ENCODE data around the gene CPT1B.

DNA sequence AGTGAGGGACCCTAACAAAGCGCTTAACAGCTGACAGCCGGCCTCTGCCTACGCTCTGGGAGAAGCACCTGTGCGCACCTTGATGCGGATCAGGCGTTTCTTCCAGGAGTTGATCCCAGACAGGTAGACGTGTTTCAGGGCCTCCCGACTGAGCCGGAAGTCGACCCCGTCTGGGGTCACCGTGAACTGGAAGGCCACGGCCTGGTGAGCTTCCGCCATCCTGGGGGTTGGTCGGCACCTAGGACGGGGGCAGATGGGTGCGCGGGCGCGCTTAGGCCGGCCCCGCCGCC lies 585 bp downstream of the CPT1B start:
- TF ChIP-seq EZH2 (IDR thresholded peaks at IDR 0.05; ENCODE audit: insufficient read depth, low read length) = no peak
- TF ChIP-seq, protein P1, sequence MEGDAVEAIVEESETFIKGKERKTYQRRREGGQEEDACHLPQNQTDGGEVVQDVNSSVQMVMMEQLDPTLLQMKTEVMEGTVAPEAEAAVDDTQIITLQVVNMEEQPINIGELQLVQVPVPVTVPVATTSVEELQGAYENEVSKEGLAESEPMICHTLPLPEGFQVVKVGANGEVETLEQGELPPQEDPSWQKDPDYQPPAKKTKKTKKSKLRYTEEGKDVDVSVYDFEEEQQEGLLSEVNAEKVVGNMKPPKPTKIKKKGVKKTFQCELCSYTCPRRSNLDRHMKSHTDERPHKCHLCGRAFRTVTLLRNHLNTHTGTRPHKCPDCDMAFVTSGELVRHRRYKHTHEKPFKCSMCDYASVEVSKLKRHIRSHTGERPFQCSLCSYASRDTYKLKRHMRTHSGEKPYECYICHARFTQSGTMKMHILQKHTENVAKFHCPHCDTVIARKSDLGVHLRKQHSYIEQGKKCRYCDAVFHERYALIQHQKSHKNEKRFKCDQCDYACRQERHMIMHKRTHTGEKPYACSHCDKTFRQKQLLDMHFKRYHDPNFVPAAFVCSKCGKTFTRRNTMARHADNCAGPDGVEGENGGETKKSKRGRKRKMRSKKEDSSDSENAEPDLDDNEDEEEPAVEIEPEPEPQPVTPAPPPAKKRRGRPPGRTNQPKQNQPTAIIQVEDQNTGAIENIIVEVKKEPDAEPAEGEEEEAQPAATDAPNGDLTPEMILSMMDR (IDR thresholded peaks at IDR 0.05; ENCODE audit: insufficient read depth, low read depth, low read length) = no peak
